GM12878 (cell line): ENCODE measurements around the gene FAP. TPM values are rescaled to one million over a fixed set of nuclear protein-coding genes. Genes with fewer than 3 reads are reported as not detected.

Source experiments
- ATAC-seq: fragments of 200-7000 bp; cut with Tn5 transposase; 3 replicates; pipeline ENCODE4 v1.9.1; 2020; ENCODE audit warnings: mild to moderate bottlenecking, moderate library complexity
- BruUV-seq: library from RNA; stranded (reverse); fragments of 400-500 nt; replicated peaks from 2 replicates; lab custom pipeline; 2021; lab: Mats Ljungman, UMichigan
- CTCF ChIA-PET: fragments of 300-600 bp; sonication (Branson Sonifier 250); formaldehyde crosslinking; extraction: SDS; loops from one replicate; lab custom pipeline; 2021; ENCODE audit warnings: inconsistent platforms; lab: Yijun Ruan, JAX
- POLR2A ChIA-PET: fragments of 350-600 bp; formaldehyde crosslinking; extraction: SDS; loops from one replicate; lab custom pipeline; 2021; ENCODE audit warnings: inconsistent platforms; lab: Charles Lee
- RAD21 ChIA-PET: fragments of 300-600 bp; sonication (Branson Sonifier 250); formaldehyde crosslinking; loops from one replicate; lab custom pipeline; 2023; ENCODE audit warnings: antibody characterized with exemption; ENCODE audit not compliant: unreplicated experiment; lab: Charles Lee
- SMC1A ChIA-PET: fragments of 300-600 bp; sonication (Branson Sonifier 250); formaldehyde crosslinking; loops from one replicate; lab custom pipeline; 2023; ENCODE audit not compliant: unreplicated experiment, uncharacterized antibody; lab: Charles Lee
- DNase-seq: peaks from one replicate; pipeline ENCODE4 v3.0.0-alpha.2; 2011; ENCODE audit warnings: low read depth, low spot score
- FAIRE-seq: peaks from 3 replicates; lab custom pipeline; 2011; peaks lifted over from hg19 to GRCh38; lab: Jason Lieb, UNC
- H2AFZ ChIP-seq: 2 replicates; pipeline ENCODE4 v1.6.0; 2011; ENCODE audit warnings: low read depth, low read length, control low read depth; ENCODE audit not compliant: control insufficient read depth
- H3K27ac ChIP-seq: 2 replicates; pipeline ENCODE4 v1.5.1; 2011; ENCODE audit warnings: control low read depth; ENCODE audit not compliant: control insufficient read depth, insufficient read depth
- H3K27me3 ChIP-seq, 2 experiments: replicated peaks in 1 of 2; 2 replicates each; pipeline versions ENCODE4 v1.6.0 to v1.6.1; 2011; ENCODE audit warnings: low read length in 1 of 2; ENCODE audit not compliant: control insufficient read depth in 2 of 2, insufficient read depth in 2 of 2
- H3K36me3 ChIP-seq, 2 experiments: 2 replicates each; pipeline ENCODE4 v1.5.1; 2011; ENCODE audit warnings: low read length in 1 of 2; ENCODE audit not compliant: control insufficient read depth in 2 of 2, insufficient read depth in 2 of 2
- H3K4me1 ChIP-seq: 2 replicates; pipeline ENCODE4 v1.6.1; 2011; ENCODE audit warnings: mild to moderate bottlenecking, low read length, moderate library complexity, mixed read lengths; ENCODE audit not compliant: control insufficient read depth, insufficient read depth
- H3K4me2 ChIP-seq: 2 replicates; pipeline ENCODE4 v1.6.0; 2011; ENCODE audit warnings: control low read depth; ENCODE audit not compliant: control insufficient read depth, insufficient read depth
- H3K4me3 ChIP-seq: fragments of 200-600 bp; sonication (generic); 2 replicates; pipeline ENCODE4 v1.5.1; 2016
- H3K79me2 ChIP-seq: 2 replicates; pipeline ENCODE4 v1.6.0; 2011; ENCODE audit warnings: low read length; ENCODE audit not compliant: control insufficient read depth, insufficient read depth
- H3K9ac ChIP-seq: 2 replicates; pipeline ENCODE4 v1.8.0; 2011; ENCODE audit warnings: low read length, control low read depth, mixed read lengths; ENCODE audit not compliant: control insufficient read depth, insufficient read depth
- H3K9me3 ChIP-seq: replicated peaks from 3 replicates; pipeline ENCODE4 v1.5.1; 2011; ENCODE audit warnings: mild to moderate bottlenecking, low read length; ENCODE audit not compliant: control insufficient read depth, insufficient read depth
- H4K20me1 ChIP-seq: 2 replicates; pipeline ENCODE4 v1.6.0; 2011; ENCODE audit not compliant: control insufficient read depth, insufficient read depth
- CEBPZ ChIP-seq: fragments of 150-350 bp; IDR thresholded peaks from 2 replicates; pipeline ENCODE4 v1.6.1; 2016; ENCODE audit warnings: low read depth, low read length
- STAT1 ChIP-seq: fragments of 450-650 bp; conservative IDR thresholded peaks from 2 replicates; pipeline ENCODE4 v1.6.1; 2014; ENCODE audit warnings: antibody characterized with exemption, mild to moderate bottlenecking
- ZBTB4 ChIP-seq: fragments of 450-650 bp; formaldehyde crosslinking; IDR thresholded peaks from 2 replicates; pipeline ENCODE4 v1.4.0; 2022; ENCODE audit warnings: mild to moderate bottlenecking, moderate library complexity
- WGBS: methylation state at CpG from one replicate; pipeline ENCODE4 v1.1.6; 2016; ENCODE audit warnings: low lambda C conversion rate; ENCODE audit not compliant: insufficient replicate concordance, insufficient coverage; ENCODE audit errors: missing lambda C conversion rate; 5-methylcytosine and 5-hydroxymethylcytosine counted together
- in situ Hi-C: fragments of 300-500 bp; cut with MboI; formaldehyde crosslinking; loops from 9 replicates; pipeline ENCODE4 v1.14.3; 2018; ENCODE audit warnings: mixed read lengths
- intact Hi-C: fragments of 100-400 bp; cut with micrococcal nuclease; formaldehyde crosslinking; loops from one replicate; pipeline ENCODE4 v1.14.2; 2022; ENCODE audit not compliant: unreplicated experiment
- polyA plus RNA-seq, 11 experiments: library from polyadenylated mRNA; depleted of rRNA in 4 of 11; unstranded in 6 of 11; stranded (reverse) in 5 of 11; fragments of >200 nt; fragmentation: Nextera tagmentation in 4 of 11; fragmentation: Illumina TruSeq in 1 of 11; extraction: Ambion mirVana in 4 of 11; extraction: Trizol in 1 of 11; gene quantifications; 1 replicate in 1 of 11; 2 replicates in 10 of 11; pipeline versions ENCODE4 v1.2.1 to v1.2.3, GENCODE V29; 2011 to 2016; ENCODE audit warnings: inconsistent platforms in 2 of 11, missing spikeins in 2 of 11, low read depth in 1 of 11
- total RNA-seq, 4 experiments: library from RNA; depleted of rRNA in 3 of 4; stranded (reverse); fragments of >200 nt in 3 of 4; fragmentation: Illumina TruSeq in 1 of 4; extraction: Trizol in 1 of 4; gene quantifications; 2 replicates each; pipeline versions ENCODE4 v1.2.1 to v1.2.3, GENCODE V29; 2013 to 2021

FAP gene
- total and polyA plus RNA-seq, 10 of the 15 experiments (the other 5 are each of a cell fraction or from before 2014, with no cell fraction given), result 0.16 TPM; not detected in 9

- no peak for TF ChIP-seq ZBTB4 (CRISPR knock-in tag)
These were observed 8.4 kb downstream of the FAP start (continued) for GRCh38 chr2:162234620-162235462.

GRCh38 chr2:162233197-162233596, 10.0 kb downstream of the FAP start:
- no peaks in the 10 kb centered on the region for H3K27me3 ChIP-seq
- FAIRE-seq (no peak), DNase-seq (no peak), ATAC-seq (no peak)
- H2AFZ ChIP-seq, result no peak overlapping the region
- H3K4me2 ChIP-seq, result no peak overlapping the region
- SMC1A ChIA-PET, result interaction anchor here (1.0 to 2.2 kb wide), 2 partner anchors 13 to 87 kb away, joined by 3 to 8 read pairs; no protein-coding TSS in a partner anchor
- no peaks in the 10 kb centered on the region for H4K20me1 ChIP-seq
- H3K4me3 ChIP-seq, result no peak overlapping the region
- in situ Hi-C loops, result no loop called here
- no peaks in the 10 kb centered on the region for H3K9me3 ChIP-seq
- H3K9ac ChIP-seq, result no peak overlapping the region
- H3K36me3 ChIP-seq, result no peaks in the 10 kb centered on the region
- no peak for TF ChIP-seq CEBPZ
- no peak for TF ChIP-seq STAT1
- TF ChIP-seq, all 136 proteins: peak for 0
- POLR2A ChIA-PET, result no interaction called here
- no peaks in the 10 kb centered on the region for H3K4me1 ChIP-seq
- RAD21 ChIA-PET, result interaction anchor here (1.3 kb wide), 1 partner anchor 65 kb away, joined by 3 read pairs; no protein-coding TSS in a partner anchor
- WGBS, result 0% methylated on average over 1 of the region's 1 CpG
- no TSS peak for BruUV-seq
- no peaks in the 10 kb centered on the region for H3K79me2 ChIP-seq
- intact Hi-C loops, result no loop called here
- H3K27ac ChIP-seq, result no peak overlapping the region
- CTCF ChIA-PET, result interaction anchor here (3.7 kb wide), 1 partner anchor 12 kb away, joined by 34 read pairs; no protein-coding TSS in a partner anchor
